ENCODE data around the gene CRYBA4.
"Not testable (repeated sequence)": the region's sequence is repeated elsewhere in the genome, so short reads cannot be mapped to it uniquely, and the experiment has no call there.

The CRYBA4 gene

GRCh38 chr22:26597026-26597425 is 24.7 kb upstream of the CRYBA4 start:
- peak; percentile 31 for DNase-seq (ENCODE audit: low read depth)

DNA sequence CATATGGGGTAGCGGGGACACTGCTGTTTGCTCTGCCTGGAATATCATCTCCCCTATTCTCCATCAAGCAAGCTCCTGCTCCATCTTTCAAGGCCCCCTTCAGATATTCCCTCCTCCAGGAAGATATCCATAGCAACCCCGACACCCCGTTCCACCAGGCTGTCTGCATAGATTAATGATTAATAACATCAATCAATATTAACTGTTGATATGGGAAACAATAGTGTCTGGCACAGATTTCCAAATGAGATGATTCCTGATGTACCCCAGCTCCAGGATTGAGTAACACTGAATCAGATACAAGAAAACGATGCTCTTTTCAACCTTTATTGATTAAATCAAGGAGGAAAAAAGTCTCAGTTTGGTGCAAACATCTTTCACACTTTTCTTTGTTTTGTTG is 24.3 kb upstream of the CRYBA4 start:
- no peak for DNase-seq (ENCODE audit: low read depth)

- DNase-seq (ENCODE audit: low read depth): no peak
These were observed 22.3 kb upstream of the CRYBA4 start for GRCh38 chr22:26599505-26599904.

DNA sequence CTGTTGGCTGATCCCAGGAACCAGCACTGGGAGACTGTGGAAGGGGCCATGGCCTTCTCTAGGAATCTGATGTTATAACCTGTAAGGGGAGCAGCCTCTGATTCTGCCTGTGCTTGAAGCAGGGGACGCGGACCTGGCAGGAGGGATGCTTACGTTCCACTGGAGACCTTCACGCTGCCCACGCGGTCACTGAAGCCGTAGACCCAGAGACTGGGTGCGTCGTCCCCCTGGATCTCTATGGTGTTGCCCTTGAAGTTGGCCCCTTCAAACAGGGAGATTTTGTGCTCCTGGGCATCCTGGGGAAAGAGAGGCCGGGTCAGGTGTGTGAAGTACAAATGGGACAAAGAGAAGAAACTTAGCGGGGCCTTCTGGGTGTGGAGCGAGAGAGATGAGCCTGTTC is 20.0 kb upstream of the CRYBA4 start:
- DNase-seq (ENCODE audit: low read depth): no peak

GRCh38 chr22:26602127-26602526 is 19.6 kb upstream of the CRYBA4 start:
- DNase-seq (ENCODE audit: low read depth): no peak

- no peak for DNase-seq (ENCODE audit: low read depth)
These were observed 17.4 kb upstream of the CRYBA4 start for GRCh38 chr22:26604368-26604767.

DNA sequence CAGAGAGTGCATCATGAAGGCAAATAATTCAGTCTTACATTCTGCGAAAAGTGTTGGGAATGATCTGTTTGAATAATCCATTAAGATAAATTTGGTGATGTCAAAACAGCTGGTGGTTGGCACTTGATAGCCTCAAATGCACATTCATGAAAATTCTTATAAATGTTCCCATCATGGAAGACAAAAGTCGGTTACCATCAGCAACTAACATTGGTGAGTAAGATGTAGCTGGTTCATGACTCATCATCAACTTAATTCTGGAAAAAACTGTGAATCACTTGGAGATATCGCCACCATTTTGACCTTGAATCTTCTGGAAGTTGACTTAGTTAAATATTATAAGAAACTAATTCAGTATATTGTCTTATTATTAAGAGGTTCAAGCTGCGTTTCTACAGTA is 15.2 kb upstream of the CRYBA4 start:
- no peak for DNase-seq (ENCODE audit: low read depth)

- DNase-seq (ENCODE audit: low read depth): no peak
These were observed 13.6 kb upstream of the CRYBA4 start for GRCh38 chr22:26608129-26608528.

DNA sequence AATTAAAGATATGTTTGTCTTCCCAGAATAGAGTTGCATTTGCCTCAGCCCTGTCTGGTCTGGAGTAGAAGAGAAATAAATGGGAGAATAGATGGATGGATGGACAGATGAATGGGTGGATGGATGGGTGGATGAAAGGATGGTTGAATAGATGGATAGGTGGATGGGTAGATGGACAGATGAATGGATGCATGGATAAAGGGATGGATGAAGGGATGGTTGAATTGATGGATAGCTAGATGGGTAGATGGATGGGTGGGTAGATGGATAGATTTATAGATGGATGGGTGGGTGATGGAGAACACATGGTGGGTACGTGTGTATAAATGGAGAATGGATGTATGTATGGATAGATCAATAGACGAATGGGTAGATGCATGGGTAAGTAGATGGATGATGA is 12.5 kb upstream of the CRYBA4 start:
- no peak for DNase-seq (ENCODE audit: low read depth)

GRCh38 chr22:26610072-26610958 is 11.4 kb upstream of the CRYBA4 start:
- DNase-seq (ENCODE audit: low read depth): no peak

DNA sequence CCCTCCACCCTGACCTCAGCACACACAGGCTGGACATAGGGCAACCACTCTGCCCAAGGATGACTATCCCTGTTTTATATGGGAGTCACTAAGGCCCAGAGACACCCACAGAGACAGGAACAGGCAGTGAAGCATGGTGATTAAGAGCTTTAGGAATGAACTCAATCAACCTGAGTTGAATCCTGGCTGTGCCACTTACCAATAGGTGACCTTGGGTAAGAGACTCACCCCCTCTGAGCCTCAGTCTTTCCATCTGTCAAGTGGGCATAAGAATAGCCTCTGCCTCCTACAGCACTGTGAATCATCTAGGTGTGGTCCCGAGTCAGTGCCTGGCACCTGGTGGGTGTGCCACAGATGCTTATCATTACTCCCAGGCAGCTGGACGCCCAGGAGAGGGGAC is 10.8 kb upstream of the CRYBA4 start:
- DNase-seq (ENCODE audit: low read depth): no peak

- DNase-seq (ENCODE audit: low read depth): no peak
These were observed 9.1 kb upstream of the CRYBA4 start for GRCh38 chr22:26612652-26613051.

DNA sequence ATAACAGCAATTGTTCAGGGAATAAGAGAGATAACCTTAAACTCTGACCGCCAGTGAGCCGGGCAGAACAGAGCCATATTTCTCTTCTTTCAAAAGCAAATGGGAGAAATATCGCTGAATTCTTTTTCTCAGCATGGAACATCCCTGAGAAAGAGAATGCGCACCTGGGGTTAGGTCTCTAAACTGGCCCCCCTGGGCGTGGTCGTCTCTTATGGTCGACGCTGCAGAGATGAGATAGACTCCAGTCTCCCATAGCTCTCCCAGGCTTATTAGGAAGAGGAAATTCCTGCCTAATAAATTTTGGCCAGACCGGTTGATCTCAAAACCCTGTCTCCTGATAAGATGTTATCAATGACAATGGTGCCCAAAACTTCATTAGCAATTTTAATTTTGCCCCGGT is 8.0 kb upstream of the CRYBA4 start:
- DNase-seq (ENCODE audit: low read depth): not testable (repeated sequence)

DNA sequence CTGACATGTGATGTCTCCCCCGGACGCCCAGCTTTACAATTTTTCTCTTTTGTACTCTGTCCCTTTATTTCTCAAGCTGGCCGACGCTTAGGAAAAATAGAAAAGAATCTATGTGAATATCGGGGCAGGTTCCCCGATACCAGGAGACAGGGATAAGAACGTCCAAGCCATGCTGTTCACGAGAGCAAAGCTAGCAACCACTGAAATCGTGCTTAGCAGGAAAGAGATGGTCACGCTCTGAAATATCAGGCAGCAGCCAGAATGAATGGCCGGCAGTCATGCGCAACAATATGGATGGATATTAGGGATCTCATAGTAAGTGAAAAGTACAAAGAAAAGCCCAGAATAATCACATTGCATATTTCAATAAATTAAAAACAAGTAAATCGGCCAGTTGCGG is 7.4 kb upstream of the CRYBA4 start:
- no peak for DNase-seq (ENCODE audit: low read depth)

GRCh38 chr22:26615149-26615548 is 6.6 kb upstream of the CRYBA4 start:
- DNase-seq (ENCODE audit: low read depth): no peak

DNA sequence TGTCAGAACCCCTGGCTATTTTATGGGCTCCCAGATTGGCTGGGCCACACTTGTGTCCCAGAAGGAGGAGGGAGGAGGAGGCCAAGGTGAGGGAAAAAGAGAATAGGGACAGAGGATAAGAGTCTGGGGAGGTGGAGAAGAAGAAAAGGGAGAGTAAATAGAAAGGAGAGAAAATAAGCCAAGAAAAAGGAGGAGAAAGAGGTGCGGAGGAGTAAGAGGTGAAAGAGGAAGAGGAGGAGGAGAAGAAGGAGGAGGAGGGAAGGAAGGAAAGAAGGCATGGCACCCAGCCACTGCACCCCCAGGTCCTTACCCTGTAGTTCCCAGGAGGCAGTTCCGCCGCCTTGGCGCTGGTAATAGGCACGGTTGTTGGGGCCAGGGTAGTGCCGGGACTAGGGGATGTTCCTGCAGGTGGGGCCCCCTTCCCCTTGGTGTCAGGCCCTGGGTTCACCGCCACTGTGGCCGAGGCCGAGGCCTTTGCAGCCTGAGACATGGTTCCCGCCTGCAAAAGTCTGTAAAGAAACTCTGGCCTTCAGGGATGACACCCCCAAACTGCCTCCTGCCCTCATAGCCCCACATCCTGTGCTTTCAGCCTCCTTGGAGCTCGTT is 5.8 kb upstream of the CRYBA4 start:
- DNase-seq (ENCODE audit: low read depth): no peak

GRCh38 chr22:26616650-26617049 is 5.1 kb upstream of the CRYBA4 start:
- DNase-seq (ENCODE audit: low read depth): no peak

- no peak for DNase-seq (ENCODE audit: low read depth)
These were observed 4.2 kb upstream of the CRYBA4 start, which contains the start of gene CRYBB1 for GRCh38 chr22:26617271-26618199. Gene CRYBB1, minus strand, starts transcription at chr22:26618027. Its CDS starts 1,708 bp downstream, at chr22:26616319.

- no peak for DNase-seq (ENCODE audit: low read depth)
These were observed 3.3 kb upstream of the CRYBA4 start for GRCh38 chr22:26618455-26618854.

DNA sequence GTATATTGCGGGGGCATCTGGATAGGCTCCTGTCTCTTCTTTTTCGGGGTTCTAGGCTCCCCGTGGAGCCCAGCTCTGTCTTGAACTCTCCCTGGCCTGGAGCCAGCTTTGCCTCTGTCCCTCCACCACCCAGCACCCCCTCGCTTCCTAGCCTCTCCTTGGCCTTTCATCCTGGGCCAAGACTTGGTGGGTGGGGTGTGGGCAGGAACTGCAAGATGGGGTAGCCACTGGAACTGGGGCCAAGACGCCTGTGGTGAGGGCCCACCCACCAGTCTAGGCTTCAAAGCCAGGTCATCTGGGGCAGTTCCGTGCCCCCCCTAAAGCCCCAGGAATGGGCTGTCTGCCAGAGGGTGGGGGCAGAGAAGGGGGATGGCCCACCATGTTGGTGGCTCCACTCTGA is 2.3 kb upstream of the CRYBA4 start:
- no peak for DNase-seq (ENCODE audit: low read depth)

- no peak for DNase-seq (ENCODE audit: low read depth)
These were observed 1.6 kb upstream of the CRYBA4 start for GRCh38 chr22:26620197-26620596.

GRCh38 chr22:26623984-26624383 is 2.2 kb downstream of the CRYBA4 start:
- DNase-seq (ENCODE audit: low read depth): no peak

DNA sequence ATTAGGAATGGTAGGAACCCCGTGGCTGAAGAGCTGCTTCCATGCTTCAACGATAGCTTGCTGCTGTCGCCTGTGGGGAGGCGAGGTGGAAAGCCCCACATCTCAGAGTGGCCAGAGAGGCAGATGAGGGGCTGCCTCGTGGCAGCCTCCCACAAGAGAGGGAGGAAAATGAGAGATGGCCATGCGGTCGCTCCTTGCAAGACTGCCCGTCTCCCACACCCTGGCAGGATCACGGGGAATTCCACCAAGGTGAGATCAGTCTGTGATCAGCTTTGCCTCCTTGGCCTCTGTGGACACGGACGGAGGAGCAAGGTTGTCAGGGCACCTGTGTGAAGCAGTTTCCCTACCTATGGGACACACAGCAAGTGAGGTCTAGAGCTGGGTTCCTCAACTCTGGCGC is 3.0 kb downstream of the CRYBA4 start:
- no peak for DNase-seq (ENCODE audit: low read depth)

Data from activated gamma-delta T cell treated with anti-CD3 and anti-CD28 coated beads, Interleukin-2, amount 50 U/mL, for 16 hours (primary cell).